Endothelial cell of umbilical vein (primary cell): ENCODE data around the gene ANKRD33B. TPM values are rescaled to one million over a fixed set of nuclear protein-coding genes. Genes with fewer than 3 reads are reported as not detected.

Source experiments
- BruUV-seq: library from RNA; stranded (reverse); fragments of 400-500 nt; replicated peaks from 2 replicates; lab custom pipeline; 2021; lab: Mats Ljungman, UMichigan
- CTCF ChIA-PET: fragments of 300-600, 350-600 bp; sonication (Branson Sonifier 250); formaldehyde crosslinking; loops from one replicate; lab custom pipeline; 2021; ENCODE audit warnings: antibody characterized with exemption, inconsistent platforms; lab: Charles Lee
- POLR2A ChIA-PET: fragments of 300-600, 350-600 bp; sonication (Branson Sonifier 250); formaldehyde crosslinking; loops from one replicate; lab custom pipeline; 2021; ENCODE audit warnings: antibody characterized with exemption, inconsistent platforms; lab: Charles Lee
- DNase-seq: peaks from one replicate; pipeline ENCODE4 v3.0.0-alpha.2; 2011; ENCODE audit warnings: low read depth, low spot score
- FAIRE-seq: peaks from 2 replicates; lab custom pipeline; 2011; peaks lifted over from hg19 to GRCh38; lab: Jason Lieb, UNC
- H2AFZ ChIP-seq: 2 replicates; pipeline ENCODE4 v1.6.0; 2012; ENCODE audit warnings: low read depth, low read length, control low read depth, inconsistent platforms
- H3K27ac ChIP-seq: 2 replicates; pipeline ENCODE4 v1.5.1; 2011; ENCODE audit warnings: low read depth, mild to moderate bottlenecking, control low read depth, low read length, moderate library complexity; ENCODE audit not compliant: insufficient read depth
- H3K27me3 ChIP-seq, 2 experiments: 2 replicates each; pipeline versions ENCODE4 v1.6.0 to v1.6.1; 2011; ENCODE audit warnings: low read length in 2 of 2, mixed read lengths in 1 of 2; ENCODE audit not compliant: control insufficient read depth in 2 of 2, insufficient read depth in 2 of 2
- H3K36me3 ChIP-seq, 2 experiments: 2 replicates in 1 of 2; 3 replicates in 1 of 2; pipeline ENCODE4 v1.5.1; 2011; ENCODE audit warnings: low read length in 2 of 2, mild to moderate bottlenecking in 1 of 2, moderate library complexity in 1 of 2; ENCODE audit not compliant: control insufficient read depth in 2 of 2, insufficient read depth in 2 of 2; ENCODE audit errors: extremely low read depth in 1 of 2
- H3K4me1 ChIP-seq: 3 replicates; pipeline ENCODE4 v1.5.1; 2011; ENCODE audit warnings: mild to moderate bottlenecking, low read length; ENCODE audit not compliant: control insufficient read depth, insufficient read depth; ENCODE audit errors: extremely low read depth
- H3K4me2 ChIP-seq: 2 replicates; pipeline ENCODE4 v1.6.1; 2011; ENCODE audit warnings: low read length, control low read depth, mixed read lengths; ENCODE audit not compliant: insufficient read depth
- H3K4me3 ChIP-seq, 3 experiments: fragments of 200-600 bp in 1 of 3; sonication (generic), shearing (Covaris generic) in 1 of 3; replicated peaks in 1 of 3; 2 replicates each; pipeline ENCODE4 v1.5.1; 2011 to 2016; ENCODE audit warnings: control low read depth in 3 of 3, low read length in 3 of 3, mild to moderate bottlenecking in 2 of 3, inconsistent platforms in 1 of 3, low read depth in 1 of 3, moderate library complexity in 1 of 3; ENCODE audit not compliant: insufficient read depth in 1 of 3
- H3K79me2 ChIP-seq: 2 replicates; pipeline ENCODE4 v1.6.0; 2012; ENCODE audit warnings: low read length, inconsistent platforms; ENCODE audit not compliant: control insufficient read depth, insufficient read depth
- H3K9ac ChIP-seq: replicated peaks from 2 replicates; pipeline ENCODE3; 2011; ENCODE audit warnings: low read length, control low read depth; ENCODE audit not compliant: insufficient read depth; ENCODE audit errors: extremely low read depth
- H3K9me1 ChIP-seq: replicated peaks from 3 replicates; pipeline ENCODE4 v1.6.0; 2011; ENCODE audit warnings: mild to moderate bottlenecking, low read length; ENCODE audit not compliant: control insufficient read depth, insufficient read depth; ENCODE audit errors: extremely low read depth
- H3K9me3 ChIP-seq: replicated peaks from 2 replicates; pipeline ENCODE4 v1.5.1; 2012; ENCODE audit warnings: low read length, inconsistent platforms; ENCODE audit not compliant: control insufficient read depth, insufficient read depth
- H4K20me1 ChIP-seq: replicated peaks from 2 replicates; pipeline ENCODE3; 2011; ENCODE audit warnings: mild to moderate bottlenecking, low read length; ENCODE audit not compliant: control insufficient read depth, insufficient read depth; ENCODE audit errors: extremely low read depth
- EZH2 ChIP-seq: IDR thresholded peaks from 2 replicates; pipeline ENCODE4 v1.6.1; 2012; ENCODE audit warnings: borderline replicate concordance, low read depth, mild to moderate bottlenecking, moderate library complexity, low read length, inconsistent platforms; ENCODE audit not compliant: severe bottlenecking
- FOS ChIP-seq: IDR thresholded peaks from 2 replicates; pipeline ENCODE4 v1.6.1; 2011; ENCODE audit warnings: mild to moderate bottlenecking, low read length, moderate library complexity, borderline replicate concordance; ENCODE audit not compliant: insufficient read depth
- GATA2 ChIP-seq: IDR thresholded peaks from 2 replicates; pipeline ENCODE4 v1.7.0; 2011; ENCODE audit warnings: low read depth, mild to moderate bottlenecking, moderate library complexity, mixed read lengths, low read length; ENCODE audit not compliant: insufficient read length, insufficient read depth
- JUN ChIP-seq: IDR thresholded peaks from 2 replicates; pipeline ENCODE4 v1.6.1; 2011; ENCODE audit warnings: borderline replicate concordance, low read depth; ENCODE audit not compliant: insufficient read length, insufficient read depth
- MYC ChIP-seq: IDR thresholded peaks from one replicate; pipeline ENCODE4 v1.6.1; 2011; ENCODE audit warnings: mild to moderate bottlenecking, low read depth, low read length
- POLR2A ChIP-seq: IDR thresholded peaks from 2 replicates; pipeline ENCODE4 v1.6.1; 2012; ENCODE audit warnings: low read depth, mild to moderate bottlenecking, control low read depth, low read length
- POLR2AphosphoS5 ChIP-seq: IDR thresholded peaks from 2 replicates; pipeline ENCODE4 v1.6.1; 2012; ENCODE audit warnings: low read depth, mild to moderate bottlenecking, control low read depth, low read length, moderate library complexity; ENCODE audit not compliant: insufficient read depth
- dilution Hi-C: fragments of 300-500 bp; cut with MboI; formaldehyde crosslinking; loops from one replicate; pipeline ENCODE4 v1.15.0; 2019; ENCODE audit warnings: low sequenced_read_pairs; ENCODE audit not compliant: extremely low pct_ligation_motif_present
- intact Hi-C: fragments of 100-400 bp; cut with micrococcal nuclease; formaldehyde crosslinking; loops from one replicate; pipeline ENCODE4 v1.10.0; 2022
- polyA plus RNA-seq, 4 experiments: library from polyadenylated mRNA; depleted of rRNA in 3 of 4; stranded (reverse) in 3 of 4; unstranded in 1 of 4; fragments of >200 nt; gene quantifications; 2 replicates each; pipeline versions ENCODE4 v1.2.1 to v1.2.3, GENCODE V29; 2011 to 2012; ENCODE audit warnings: missing spikeins in 1 of 4
- total RNA-seq: library from RNA; stranded (reverse); gene quantifications from 2 replicates; pipeline ENCODE4 v1.2.3, GENCODE V29; 2021
- TF ChIP-seq, protein P1 (sequence below): IDR thresholded peaks from 2 replicates; pipeline ENCODE4 v1.6.1; 2011; ENCODE audit not compliant: insufficient read depth, insufficient read length

ANKRD33B gene
- total and polyA plus RNA-seq, 2 donors (not counting 3 experiments of a cell fraction or from before 2014, with no cell fraction given): 2.4 to 5.4 TPM

DNA sequence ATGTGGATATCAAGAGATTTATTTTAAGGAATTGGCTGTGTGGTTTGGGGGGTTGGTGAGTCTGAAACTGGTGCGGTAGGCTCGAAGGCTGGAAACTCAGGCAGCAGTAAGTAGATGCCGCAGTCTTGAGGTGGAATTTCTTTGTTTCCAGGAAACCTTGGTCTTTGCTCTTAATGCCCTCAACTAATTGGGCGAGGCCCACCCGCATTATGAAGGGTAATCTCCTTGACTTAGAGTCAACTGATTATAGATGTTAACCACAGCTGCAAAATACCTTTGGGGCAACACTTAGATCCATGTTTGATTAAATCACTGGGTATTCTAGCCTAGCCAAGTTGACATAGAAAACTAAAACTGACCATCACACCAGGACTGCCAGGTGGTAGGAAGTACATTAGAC lies 83.8 kb downstream of the ANKRD33B start:
- ChIA-PET POLR2A (no interaction called here), CTCF (no interaction called here)
- no peaks in the 10 kb centered on the region for H3K27me3 ChIP-seq
- H3K4me3 ChIP-seq: no peak overlapping the region
- no peaks in the 10 kb centered on the region for H4K20me1 ChIP-seq
- TF ChIP-seq EZH2 (no peak), GATA2 (no peak), JUN (no peak), POLR2AphosphoS5 (no peak), FOS (no peak), POLR2A (no peak), MYC (no peak)
- TF ChIP-seq, protein P1, sequence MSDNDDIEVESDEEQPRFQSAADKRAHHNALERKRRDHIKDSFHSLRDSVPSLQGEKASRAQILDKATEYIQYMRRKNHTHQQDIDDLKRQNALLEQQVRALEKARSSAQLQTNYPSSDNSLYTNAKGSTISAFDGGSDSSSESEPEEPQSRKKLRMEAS: no peak
- H3K4me1 ChIP-seq: peaks cover 3% of the 10 kb centered on the region
- H3K9me1 ChIP-seq: no peaks in the 10 kb centered on the region
- intact Hi-C loops: no loop called here
- H3K9me3 ChIP-seq: no peaks in the 10 kb centered on the region
- no peak overlapping the region for H2AFZ ChIP-seq
- no peak overlapping the region for H3K27ac ChIP-seq
- BruUV-seq: no TSS peak
- no peak overlapping the region for H3K9ac ChIP-seq
- no peaks in the 10 kb centered on the region for H3K36me3 ChIP-seq
- no peak overlapping the region for H3K4me2 ChIP-seq
- no peaks in the 10 kb centered on the region for H3K79me2 ChIP-seq
- dilution Hi-C loops: no loop called here
- DNase-seq (no peak), FAIRE-seq (no peak)
